B cell (primary cell): ENCODE results near the gene GABRR3. TPM values are rescaled to one million over a fixed set of nuclear protein-coding genes. Genes with fewer than 3 reads are reported as not detected.

Experiments used
- ATAC-seq: fragments of 200-7000 bp; cut with Tn5 transposase; one replicate; pipeline ENCODE4 v1.10.0; 2021; ENCODE audit warnings: low read depth, mild to moderate bottlenecking, moderate number of reproducible peaks, moderate library complexity
- CTCF ChIA-PET: fragments of 350-600 bp; sonication (Branson Sonifier 250); formaldehyde crosslinking; loops from one replicate; lab custom pipeline; 2021; ENCODE audit warnings: antibody characterized with exemption, inconsistent platforms; lab: Charles Lee
- POLR2A ChIA-PET: fragments of 350-600 bp; sonication (Branson Sonifier 250); formaldehyde crosslinking; loops from one replicate; lab custom pipeline; 2021; ENCODE audit warnings: antibody characterized with exemption; lab: Charles Lee
- DNase-seq: peaks from one replicate; pipeline ENCODE4 v3.0.0; 2013
- H2AFZ ChIP-seq: 2 replicates; pipeline ENCODE4 v1.6.1; 2012; ENCODE audit warnings: mild to moderate bottlenecking, low read depth, low read length; ENCODE audit not compliant: insufficient read depth, poor library complexity, severe bottlenecking
- H3K27ac ChIP-seq, 2 donors: 1 replicate in 1 of 2; 2 replicates in 1 of 2; pipeline ENCODE4 v1.5.1; 2012 to 2013; ENCODE audit warnings: low read length in 2 of 2, mild to moderate bottlenecking in 2 of 2, moderate library complexity in 1 of 2
- H3K27me3 ChIP-seq, 4 experiments: fragments of 200-600 bp in 1 of 4; sonication (generic) in 1 of 4; replicated peaks in 1 of 4; 1 replicate in 2 of 4; 2 replicates in 2 of 4; pipeline versions ENCODE4 v1.6.1 to v1.7.0; 2013 to 2016; ENCODE audit warnings: low read length in 3 of 4, mild to moderate bottlenecking in 2 of 4, mixed read lengths in 1 of 4, moderate library complexity in 1 of 4; ENCODE audit not compliant: insufficient read depth in 4 of 4, control insufficient read depth in 3 of 4; ENCODE audit errors: control extremely low read depth in 1 of 4
- H3K36me3 ChIP-seq, 2 experiments: replicated peaks in 1 of 2; 1 replicate in 1 of 2; 2 replicates in 1 of 2; pipeline versions ENCODE4 v1.6.1 to v1.7.1; 2013; ENCODE audit warnings: low read length in 1 of 2; ENCODE audit not compliant: insufficient read depth in 2 of 2, control insufficient read depth in 1 of 2; ENCODE audit errors: control extremely low read depth in 1 of 2, extremely low read depth in 1 of 2
- H3K4me1 ChIP-seq, 2 donors: fragments of 200-600 bp in 1 of 2; sonication (generic) in 1 of 2; 1 replicate in 1 of 2; 2 replicates in 1 of 2; pipeline versions ENCODE4 v1.5.1 to v1.6.1; 2013 to 2017; ENCODE audit warnings: low read length in 2 of 2; ENCODE audit not compliant: control insufficient read depth in 2 of 2, insufficient read depth in 2 of 2
- H3K4me2 ChIP-seq: replicated peaks from 2 replicates; pipeline ENCODE3; 2012; ENCODE audit warnings: mild to moderate bottlenecking, low read depth, low read length; ENCODE audit not compliant: poor library complexity, severe bottlenecking
- H3K4me3 ChIP-seq, 5 experiments: fragments of 200-600 bp in 1 of 5; sonication (generic) in 1 of 5; 1 replicate in 3 of 5; 2 replicates in 2 of 5; pipeline versions ENCODE4 v1.5.1 to v1.7.0; 2011 to 2016; ENCODE audit warnings: low read length in 4 of 5, mild to moderate bottlenecking in 4 of 5, low read depth in 2 of 5, control low read depth in 1 of 5, moderate library complexity in 1 of 5; ENCODE audit not compliant: insufficient read depth in 1 of 5; ENCODE audit errors: control extremely low read depth in 1 of 5, extremely low read depth in 1 of 5
- H3K79me2 ChIP-seq: fragments of 200-600 bp; sonication (generic); one replicate; pipeline ENCODE4 v1.6.0; 2016; ENCODE audit warnings: low read length; ENCODE audit not compliant: control insufficient read depth, insufficient read depth
- H3K9ac ChIP-seq: fragments of 200-600 bp; sonication (generic); 2 replicates; pipeline ENCODE4 v1.6.1; 2017; ENCODE audit warnings: mild to moderate bottlenecking, low read length, moderate library complexity
- H3K9me3 ChIP-seq, 3 donors: one replicate each; pipeline versions ENCODE4 v1.6.1 to v1.7.1; 2013; ENCODE audit warnings: low read length in 2 of 3; ENCODE audit not compliant: control insufficient read depth in 2 of 3, insufficient read depth in 1 of 3; ENCODE audit errors: control extremely low read depth in 1 of 3
- H4K20me1 ChIP-seq: 2 replicates; pipeline ENCODE4 v1.6.0; 2012; ENCODE audit warnings: mild to moderate bottlenecking, low read length; ENCODE audit not compliant: insufficient read depth, control insufficient read depth, poor library complexity, severe bottlenecking
- H3K27ac Mint-ChIP-seq: one replicate; pipeline ENCODE4 v1.8.0; 2021; ENCODE audit warnings: mixed read lengths
- H3K27me3 Mint-ChIP-seq: one replicate; pipeline ENCODE4 v1.8.0; 2021; ENCODE audit warnings: mixed read lengths
- H3K4me1 Mint-ChIP-seq: one replicate; pipeline ENCODE4 v1.8.0; 2021; ENCODE audit warnings: mixed read lengths
- H3K4me3 Mint-ChIP-seq: one replicate; pipeline ENCODE4 v1.8.0; 2021; ENCODE audit warnings: mixed read lengths
- H3K9me3 Mint-ChIP-seq: one replicate; pipeline ENCODE4 v1.8.0; 2022; ENCODE audit warnings: mixed read lengths; ENCODE audit not compliant: insufficient read depth
- EZH2 ChIP-seq: IDR thresholded peaks from 2 replicates; pipeline ENCODE4 v1.6.1; 2012; ENCODE audit warnings: borderline replicate concordance, low read depth, mild to moderate bottlenecking, moderate library complexity, low read length; ENCODE audit not compliant: insufficient read depth, poor library complexity, severe bottlenecking
- WGBS: methylation state at CpG from one replicate; pipeline ENCODE4 v1.1.5; 2013; ENCODE audit warnings: missing lambda C conversion rate; ENCODE audit not compliant: insufficient coverage; 5-methylcytosine and 5-hydroxymethylcytosine counted together
- intact Hi-C: fragments of 100-400 bp; cut with micrococcal nuclease; formaldehyde crosslinking; loops from one replicate; pipeline ENCODE4 v1.10.0; 2022
- polyA plus RNA-seq: library from polyadenylated mRNA; depleted of rRNA; stranded (reverse); fragments of >200 nt; gene quantifications from 2 replicates; pipeline ENCODE4 v1.2.3, GENCODE V29; 2012
- total RNA-seq, 2 donors: library from RNA; stranded (reverse); fragments of 120-200 nt in 1 of 2; gene quantifications; 1 replicate in 1 of 2; 2 replicates in 1 of 2; pipeline versions ENCODE4 v1.2.3 to v1.2.4, GENCODE V29; 2013 to 2022
- TF ChIP-seq, protein P1 (sequence below): fragments of 200-600 bp; IDR thresholded peaks from one replicate; pipeline ENCODE4 v1.8.0; 2022; ENCODE audit warnings: antibody characterized with exemption, mild to moderate bottlenecking

The GABRR3 gene
- total and polyA plus RNA-seq, 2 donors (not counting 1 experiment from before 2014, with no cell fraction given): not detected

DNA sequence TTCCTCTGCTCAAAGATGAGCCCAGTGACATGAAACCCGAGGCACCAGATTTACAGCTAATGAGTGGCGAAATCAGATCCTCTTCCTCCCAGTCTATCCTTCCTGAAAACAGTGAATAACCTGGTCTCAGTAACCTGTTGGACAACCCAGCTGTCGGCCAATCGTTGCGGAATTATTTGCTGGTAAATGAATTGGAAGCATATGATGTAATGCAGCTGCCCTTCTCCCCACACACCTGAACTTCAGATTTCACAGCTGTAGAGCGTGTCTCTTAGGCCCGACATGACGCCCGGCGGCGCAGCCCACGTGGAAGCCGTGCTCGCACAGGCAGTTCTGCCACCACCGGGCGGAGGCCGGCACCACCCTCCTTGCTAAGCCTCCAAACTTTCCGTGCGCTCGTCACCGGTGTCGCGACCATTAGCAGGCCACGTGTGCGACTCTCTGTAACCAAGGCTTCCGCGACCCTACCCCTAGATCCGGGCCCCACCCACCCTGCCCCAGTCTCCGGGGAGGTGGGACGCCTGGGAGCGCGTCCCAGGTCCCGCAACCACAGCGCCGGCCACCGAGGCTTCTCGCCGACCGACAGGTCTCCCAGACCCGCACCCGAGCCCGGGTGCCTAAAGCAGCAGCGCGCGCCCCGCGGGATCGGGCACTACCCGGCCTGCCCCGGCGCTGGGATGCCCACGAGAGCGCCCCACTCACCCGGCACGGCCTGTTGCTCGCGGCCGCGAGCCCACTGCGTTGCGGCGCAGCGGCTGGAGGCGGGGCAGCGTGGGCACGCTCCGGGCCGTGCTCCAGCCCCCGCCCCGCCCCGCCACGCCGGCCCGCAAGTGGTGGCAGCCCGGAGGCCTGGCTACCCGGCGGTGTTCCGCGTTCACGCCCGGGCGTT is 63.2 kb downstream of the GABRR3 start, which contains the start of gene RIOX2:
RIOX2 (minus strand) TSS at position 753 of the 889 bp plus-strand sequence. CDS start 4,838 bp downstream, outside the sequence.
- Mint-ChIP-seq H3K9me3 (no peaks in the 10 kb centered on the region), H3K4me3 (peak within 1 kb of the TSS; percentile 98), H3K27ac (peak within 1 kb of the TSS; percentile 96), H3K4me1 (peaks cover 38% of the 10 kb centered on the region), H3K27me3 (no peaks in the 10 kb centered on the region)
- TF ChIP-seq, protein P1, sequence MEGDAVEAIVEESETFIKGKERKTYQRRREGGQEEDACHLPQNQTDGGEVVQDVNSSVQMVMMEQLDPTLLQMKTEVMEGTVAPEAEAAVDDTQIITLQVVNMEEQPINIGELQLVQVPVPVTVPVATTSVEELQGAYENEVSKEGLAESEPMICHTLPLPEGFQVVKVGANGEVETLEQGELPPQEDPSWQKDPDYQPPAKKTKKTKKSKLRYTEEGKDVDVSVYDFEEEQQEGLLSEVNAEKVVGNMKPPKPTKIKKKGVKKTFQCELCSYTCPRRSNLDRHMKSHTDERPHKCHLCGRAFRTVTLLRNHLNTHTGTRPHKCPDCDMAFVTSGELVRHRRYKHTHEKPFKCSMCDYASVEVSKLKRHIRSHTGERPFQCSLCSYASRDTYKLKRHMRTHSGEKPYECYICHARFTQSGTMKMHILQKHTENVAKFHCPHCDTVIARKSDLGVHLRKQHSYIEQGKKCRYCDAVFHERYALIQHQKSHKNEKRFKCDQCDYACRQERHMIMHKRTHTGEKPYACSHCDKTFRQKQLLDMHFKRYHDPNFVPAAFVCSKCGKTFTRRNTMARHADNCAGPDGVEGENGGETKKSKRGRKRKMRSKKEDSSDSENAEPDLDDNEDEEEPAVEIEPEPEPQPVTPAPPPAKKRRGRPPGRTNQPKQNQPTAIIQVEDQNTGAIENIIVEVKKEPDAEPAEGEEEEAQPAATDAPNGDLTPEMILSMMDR: no peak
- no peak for TF ChIP-seq EZH2
- Histone ChIP-seq H4K20me1 (no peaks in the 10 kb centered on the region), H3K9me3 (no peaks in the 10 kb centered on the region), H3K4me1 (peaks cover 15 to 16% of the 10 kb centered on the region in 2 donors), H3K9ac (peak within 1 kb of the TSS; percentile 66), H3K4me3 (peak within 1 kb of the TSS; percentile 13 to 73 (median 64)), H3K36me3 (peaks cover 0 to 2% of the 10 kb centered on the region in 2 experiments), H2AFZ (peak within 1 kb of the TSS; percentile 77), H3K27me3 (no peaks in the 10 kb centered on the region), H3K27ac (peak within 1 kb of the TSS; percentile 49 to 77), H3K4me2 (peak within 1 kb of the TSS; percentile 71), H3K79me2 (peaks cover 15% of the 10 kb centered on the region)
- under 1% methylated on average over 71 of the region's 82 CpGs for WGBS
- intact Hi-C loops: loop anchor here (1.0 to 10.0 kb wide), 5 partner anchors 67 to 623 kb away; partner anchors contain the start of genes ARL6, CLDND1, CPOX and CRYBG3
- CTCF ChIA-PET: interaction anchor here (0.5 to 1.1 kb wide), 2 partner anchors 17 to 39 kb away, joined by 4 to 5 read pairs; no protein-coding TSS in a partner anchor
- peak; percentile 83 for DNase-seq
- peak; percentile 92 for ATAC-seq
- POLR2A ChIA-PET: no interaction called here
